ENCODE data around the gene EVI2B.
A peak's percentile ranks its signal among the peaks of the same experiment; 100 is the strongest.

The EVI2B gene

GRCh38 chr17:31323551-31323950, 9.7 kb upstream of the EVI2B start:
- no peak for TF ChIP-seq EZH2phosphoT487 (IDR thresholded peaks at IDR 0.05; ENCODE audit: low read length)
- no peak for TF ChIP-seq EZH2 (optimal IDR thresholded peaks at IDR 0.05; ENCODE audit: low read depth, low read length)
- no peak for TF ChIP-seq CTCF (IDR thresholded peaks at IDR 0.05; ENCODE audit: low read length)
- H2AFZ ChIP-seq (ENCODE audit: low read length): no peak overlapping the region

DNA sequence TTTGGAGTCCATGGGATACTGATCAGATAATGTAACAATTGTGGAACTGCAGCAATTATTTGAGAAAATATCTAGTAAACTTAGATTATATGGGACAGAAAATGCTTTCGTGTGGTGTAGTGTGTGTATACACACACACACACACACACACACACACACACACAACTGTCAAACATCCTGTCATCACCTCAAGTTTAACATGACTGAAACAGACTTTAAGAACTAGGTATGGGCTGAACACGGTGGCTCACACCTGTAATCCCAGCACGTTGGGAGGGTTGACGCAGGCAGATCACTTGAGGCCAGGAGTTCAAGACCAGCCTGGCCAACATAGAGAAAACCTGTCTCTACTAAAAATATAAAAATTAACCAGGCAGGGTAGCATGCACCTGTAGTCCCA, 8.1 kb upstream of the EVI2B start:
- 0 out of 2 replicates have a peak overlapping the region, but pooled peaks have one; percentile 7 for H3K9ac ChIP-seq (ENCODE audit: low read length)
- no peak overlapping the region for H2AFZ ChIP-seq (ENCODE audit: low read length)
- H3K79me2 ChIP-seq (ENCODE audit: low read length): peaks cover 57% of the 10 kb centered on the region
- H3K9me2 ChIP-seq (replicated peaks; ENCODE audit: insufficient read depth, low read length): no peaks in the 10 kb centered on the region
- DNase-seq: no peak
- no peak overlapping the region for H3K4me3 ChIP-seq (ENCODE audit: low read length)
- no peaks in the 10 kb centered on the region for H3K36me3 ChIP-seq (replicated peaks; ENCODE audit: insufficient read depth, low read length)
- no peaks in the 10 kb centered on the region for H4K20me1 ChIP-seq (ENCODE audit: insufficient read depth, low read length)
- H3K27ac ChIP-seq (ENCODE audit: low read length): peak overlapping the region; percentile 90; the same call in 1 of the 2 replicates
- no peaks in the 10 kb centered on the region for H3K27me3 ChIP-seq (replicated peaks; ENCODE audit: insufficient read depth, low read length)
- peak overlapping the region; percentile 36; the same call in 1 of the 2 replicates for H3K4me2 ChIP-seq (ENCODE audit: low read depth, low read length)
- no peaks in the 10 kb centered on the region for H3K9me3 ChIP-seq (replicated peaks; ENCODE audit: insufficient read depth, low read length)
- H3K4me1 ChIP-seq (ENCODE audit: low read length): peaks cover 20% of the 10 kb centered on the region
- TF ChIP-seq EZH2 (optimal IDR thresholded peaks at IDR 0.05; ENCODE audit: low read depth, low read length) (no peak), EZH2phosphoT487 (IDR thresholded peaks at IDR 0.05; ENCODE audit: low read length) (no peak), CTCF (IDR thresholded peaks at IDR 0.05; ENCODE audit: low read length) (no peak)
- H3F3A ChIP-seq (ENCODE audit: insufficient read depth, low read length): peaks cover 47% of the 10 kb centered on the region

More at GRCh38 chr17:31323551-31323950, 9.7 kb upstream of the EVI2B start:
- peak; percentile 48 for DNase-seq
- Histone ChIP-seq H3K4me2 (ENCODE audit: low read depth, low read length) (peak overlapping the region; percentile 20; the same call in 1 of the 2 replicates), H3F3A (ENCODE audit: insufficient read depth, low read length) (peaks cover 39% of the 10 kb centered on the region), H3K27me3 (replicated peaks; ENCODE audit: insufficient read depth, low read length) (no peaks in the 10 kb centered on the region), H3K36me3 (replicated peaks; ENCODE audit: insufficient read depth, low read length) (no peaks in the 10 kb centered on the region), H3K9me3 (replicated peaks; ENCODE audit: insufficient read depth, low read length) (no peaks in the 10 kb centered on the region), H3K27ac (ENCODE audit: low read length) (peak overlapping the region; percentile 37; the same call in 1 of the 2 replicates), H3K9me2 (replicated peaks; ENCODE audit: insufficient read depth, low read length) (no peaks in the 10 kb centered on the region), H4K20me1 (ENCODE audit: insufficient read depth, low read length) (no peaks in the 10 kb centered on the region), H3K4me3 (ENCODE audit: low read length) (no peak overlapping the region), H3K9ac (ENCODE audit: low read length) (no peak overlapping the region), H3K4me1 (ENCODE audit: low read length) (peaks cover 20% of the 10 kb centered on the region), H3K79me2 (ENCODE audit: low read length) (peaks cover 41% of the 10 kb centered on the region)

DNA sequence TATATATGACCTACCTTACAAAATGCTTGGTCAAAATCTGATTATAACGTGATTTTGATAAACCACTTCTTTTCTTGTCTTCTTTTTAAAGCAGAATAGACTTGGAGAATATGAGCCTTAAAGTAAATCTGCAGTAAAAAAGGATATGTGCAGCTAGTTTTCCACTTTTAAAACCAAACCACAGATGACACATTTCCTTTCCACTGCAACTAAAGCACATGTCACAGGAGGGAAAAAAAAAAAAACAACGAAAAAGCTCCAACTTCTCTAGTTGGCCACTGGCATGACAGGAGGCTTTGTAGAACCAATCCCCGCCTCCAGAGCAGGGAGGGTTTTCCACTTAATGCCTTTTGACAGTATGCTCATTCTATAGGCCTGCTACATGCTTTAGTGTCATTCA, 7.6 kb upstream of the EVI2B start, which contains the start of gene EVI2A:
TSS of gene EVI2A (minus strand) at position 142 of the 400 bp plus-strand sequence. CDS start 2,609 bp downstream, outside the sequence.
- Histone ChIP-seq H3K27me3 (replicated peaks; ENCODE audit: insufficient read depth, low read length) (no peaks in the 10 kb centered on the region), H3K36me3 (replicated peaks; ENCODE audit: insufficient read depth, low read length) (no peaks in the 10 kb centered on the region), H3K27ac (ENCODE audit: low read length) (peak within 1 kb of the TSS; percentile 90), H3F3A (ENCODE audit: insufficient read depth, low read length) (peaks cover 52% of the 10 kb centered on the region), H3K9me2 (replicated peaks; ENCODE audit: insufficient read depth, low read length) (no peaks in the 10 kb centered on the region), H3K4me3 (ENCODE audit: low read length) (peak within 1 kb of the TSS; percentile 82), H3K9ac (ENCODE audit: low read length) (peak within 1 kb of the TSS; percentile 93), H3K4me2 (ENCODE audit: low read depth, low read length) (peak within 1 kb of the TSS; percentile 80), H3K9me3 (replicated peaks; ENCODE audit: insufficient read depth, low read length) (no peaks in the 10 kb centered on the region), H3K79me2 (ENCODE audit: low read length) (peaks cover 62% of the 10 kb centered on the region), H4K20me1 (ENCODE audit: insufficient read depth, low read length) (no peaks in the 10 kb centered on the region), H3K4me1 (ENCODE audit: low read length) (peaks cover 20% of the 10 kb centered on the region), H2AFZ (ENCODE audit: low read length) (no peak within 1 kb of the TSS)
- TF ChIP-seq CTCF (IDR thresholded peaks at IDR 0.05; ENCODE audit: low read length) (no peak), EZH2phosphoT487 (IDR thresholded peaks at IDR 0.05; ENCODE audit: low read length) (no peak), EZH2 (optimal IDR thresholded peaks at IDR 0.05; ENCODE audit: low read depth, low read length) (no peak)
- DNase-seq: peak; percentile 97

Measured in MM.1S (cell line).